WI38 (cell line): ENCODE data around the gene THBD.

Experiments
- H3K4me3 ChIP-seq: 2 replicates; pipeline ENCODE4 v1.5.1; 2011; ENCODE audit warnings: low read depth, mild to moderate bottlenecking, control low read depth, low read length
- TF ChIP-seq, protein P1 (sequence below): IDR thresholded peaks from 2 replicates; pipeline ENCODE4 v1.5.1; 2012; ENCODE audit warnings: low read depth, mild to moderate bottlenecking, control low read depth, low read length

The THBD gene

DNA sequence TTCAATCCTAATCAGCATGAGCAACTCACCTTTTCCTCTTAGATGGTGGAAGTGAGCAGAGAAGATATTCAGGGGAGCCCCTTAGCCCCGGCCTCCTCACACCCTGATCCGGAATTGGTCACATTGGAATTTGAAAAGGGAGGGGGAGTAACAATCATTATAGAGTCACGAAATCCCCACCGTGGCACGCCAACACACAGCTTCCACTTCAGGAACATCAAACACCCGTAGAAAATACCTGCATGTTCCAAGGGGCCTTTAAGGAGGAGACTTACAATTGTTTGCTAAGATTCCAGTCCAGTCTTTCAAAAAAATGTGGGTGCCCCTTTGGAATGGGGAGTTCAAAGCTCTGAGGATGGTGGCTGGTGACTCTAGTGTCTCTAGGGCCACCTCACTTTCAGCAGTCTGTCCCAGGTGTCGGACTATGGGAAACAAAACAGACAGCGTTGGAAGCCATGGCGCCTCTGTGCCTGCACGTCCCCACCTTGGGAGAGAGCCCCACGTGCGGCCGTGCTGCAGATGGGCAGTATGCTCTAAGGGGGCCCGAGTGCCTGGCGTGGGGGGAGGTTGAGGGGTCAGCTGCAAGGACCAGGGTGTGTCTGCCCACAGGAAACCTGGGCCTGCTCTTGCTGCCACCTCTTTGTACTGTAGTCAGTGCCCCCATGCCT is 34.2 kb upstream of the THBD start:
- TF ChIP-seq, protein P1, sequence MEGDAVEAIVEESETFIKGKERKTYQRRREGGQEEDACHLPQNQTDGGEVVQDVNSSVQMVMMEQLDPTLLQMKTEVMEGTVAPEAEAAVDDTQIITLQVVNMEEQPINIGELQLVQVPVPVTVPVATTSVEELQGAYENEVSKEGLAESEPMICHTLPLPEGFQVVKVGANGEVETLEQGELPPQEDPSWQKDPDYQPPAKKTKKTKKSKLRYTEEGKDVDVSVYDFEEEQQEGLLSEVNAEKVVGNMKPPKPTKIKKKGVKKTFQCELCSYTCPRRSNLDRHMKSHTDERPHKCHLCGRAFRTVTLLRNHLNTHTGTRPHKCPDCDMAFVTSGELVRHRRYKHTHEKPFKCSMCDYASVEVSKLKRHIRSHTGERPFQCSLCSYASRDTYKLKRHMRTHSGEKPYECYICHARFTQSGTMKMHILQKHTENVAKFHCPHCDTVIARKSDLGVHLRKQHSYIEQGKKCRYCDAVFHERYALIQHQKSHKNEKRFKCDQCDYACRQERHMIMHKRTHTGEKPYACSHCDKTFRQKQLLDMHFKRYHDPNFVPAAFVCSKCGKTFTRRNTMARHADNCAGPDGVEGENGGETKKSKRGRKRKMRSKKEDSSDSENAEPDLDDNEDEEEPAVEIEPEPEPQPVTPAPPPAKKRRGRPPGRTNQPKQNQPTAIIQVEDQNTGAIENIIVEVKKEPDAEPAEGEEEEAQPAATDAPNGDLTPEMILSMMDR = no peak
- no peak overlapping the region for H3K4me3 ChIP-seq

DNA sequence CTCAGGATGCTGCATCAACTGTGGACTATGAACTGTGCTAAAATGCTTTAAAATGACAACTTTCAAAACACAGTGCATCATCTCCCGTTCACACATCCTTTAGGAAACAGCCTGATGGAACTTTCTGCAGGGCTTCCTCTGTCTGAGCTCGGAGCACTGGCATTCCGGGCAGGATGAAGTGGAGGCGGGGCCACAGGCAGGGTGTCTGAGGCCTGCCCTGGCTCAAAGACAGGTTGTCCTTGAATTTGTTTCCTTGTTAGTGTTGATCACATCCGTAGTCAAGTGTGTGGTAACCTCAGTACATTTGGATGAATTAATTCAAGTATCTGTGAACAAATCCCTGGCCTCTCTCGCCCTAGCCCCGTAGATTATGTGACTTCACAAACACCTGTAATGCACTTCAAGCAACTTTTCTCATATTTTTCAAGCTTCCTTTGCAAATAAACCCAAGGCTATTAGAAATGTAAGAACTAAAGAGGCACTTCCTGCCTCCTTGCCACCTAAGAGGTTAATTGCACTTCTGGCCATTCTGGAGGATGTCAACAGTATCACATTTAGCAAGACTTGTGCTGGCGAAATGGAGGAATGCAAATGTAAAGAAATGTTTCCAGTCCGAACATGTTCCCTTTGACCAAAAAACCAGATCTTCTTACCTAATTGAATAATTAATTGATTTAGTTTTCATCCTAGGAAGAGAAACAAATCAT is 33.5 kb upstream of the THBD start:
- TF ChIP-seq, protein P1 = no peak
- no peak overlapping the region for H3K4me3 ChIP-seq

DNA sequence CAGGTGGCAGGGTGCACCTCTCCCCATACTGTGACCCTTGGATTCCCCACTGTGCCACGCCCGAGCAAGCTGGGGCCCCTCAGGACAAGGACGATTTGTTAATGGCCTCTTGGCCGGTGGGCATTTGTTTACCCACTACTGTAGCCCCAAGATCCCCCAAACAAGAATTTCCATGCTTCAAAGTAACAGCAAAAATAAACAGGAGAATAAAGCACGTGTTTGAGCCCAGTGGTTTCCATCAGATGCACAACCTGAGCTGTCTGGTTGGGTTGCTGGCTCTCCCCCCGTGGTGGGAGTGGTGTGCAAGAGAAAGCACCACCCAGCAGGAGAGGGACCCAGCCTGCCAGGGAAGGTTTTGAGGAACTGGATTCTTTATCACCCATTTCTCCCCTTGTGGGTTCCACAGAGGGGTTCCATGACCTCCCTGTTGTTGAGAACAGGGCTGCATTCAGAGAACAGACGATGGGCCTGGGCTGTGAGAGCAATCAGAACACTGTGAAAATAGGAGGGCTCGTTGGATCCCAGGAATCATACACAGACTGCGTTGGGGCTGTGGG is 31.9 kb upstream of the THBD start:
- no peak overlapping the region for H3K4me3 ChIP-seq
- TF ChIP-seq, protein P1 = no peak

DNA sequence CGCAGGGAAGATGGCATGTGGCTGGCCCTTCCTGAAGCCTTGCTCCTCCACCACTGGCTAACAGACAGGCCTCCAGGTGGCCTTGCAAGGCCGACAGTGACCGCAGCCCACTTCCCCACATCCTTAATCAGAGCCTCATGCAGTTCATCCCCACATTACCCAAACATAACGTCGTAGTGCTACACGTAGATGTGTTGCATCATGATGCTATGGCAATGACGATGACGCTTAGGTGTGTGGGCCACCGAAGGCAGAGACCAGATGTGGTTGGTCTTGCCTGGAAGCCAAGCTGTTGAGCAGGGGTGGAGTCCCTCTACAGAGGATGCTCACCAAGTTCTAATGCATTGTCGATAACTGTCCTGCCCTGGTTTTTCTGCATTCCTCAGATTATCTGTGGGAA is 31.0 kb upstream of the THBD start:
- TF ChIP-seq, protein P1 = no peak
- no peak overlapping the region for H3K4me3 ChIP-seq

DNA sequence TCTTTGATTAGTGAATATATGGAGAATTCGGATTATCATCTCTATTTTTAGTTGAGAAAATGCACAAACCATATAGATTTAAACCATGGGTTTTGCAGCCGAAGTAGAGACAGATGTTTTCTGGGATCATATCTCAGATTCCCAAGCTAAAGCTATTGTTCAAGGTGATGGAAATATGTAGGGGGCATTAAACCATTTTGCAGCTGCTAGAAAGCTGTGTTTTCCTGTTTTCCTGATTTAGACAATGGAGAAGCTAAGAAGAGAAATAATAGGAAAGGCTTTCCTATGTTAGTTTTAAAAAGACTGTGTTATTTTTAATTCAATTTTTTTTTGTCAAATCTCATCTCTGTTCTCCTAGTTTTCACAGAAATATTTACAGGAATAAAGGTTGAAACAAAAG is 30.5 kb upstream of the THBD start:
- no peak overlapping the region for H3K4me3 ChIP-seq
- TF ChIP-seq, protein P1 = no peak

DNA sequence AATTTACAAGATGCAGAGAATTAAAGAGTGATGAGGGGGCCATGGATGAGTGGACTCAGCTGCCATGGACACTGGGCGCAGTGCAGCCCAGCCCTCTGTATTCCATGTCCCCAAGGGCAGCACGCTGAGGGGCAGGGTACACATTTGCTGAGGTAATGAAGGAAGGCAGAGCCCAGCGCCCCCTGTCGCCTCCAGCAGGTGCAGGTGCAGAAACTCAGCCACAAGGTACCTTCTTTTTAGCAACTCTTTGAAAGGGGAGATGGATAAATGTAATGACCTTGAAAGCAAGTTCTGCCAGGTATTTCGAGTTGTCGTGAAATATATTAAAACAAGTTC is 29.5 kb upstream of the THBD start:
- TF ChIP-seq, protein P1 = no peak
- no peak overlapping the region for H3K4me3 ChIP-seq

DNA sequence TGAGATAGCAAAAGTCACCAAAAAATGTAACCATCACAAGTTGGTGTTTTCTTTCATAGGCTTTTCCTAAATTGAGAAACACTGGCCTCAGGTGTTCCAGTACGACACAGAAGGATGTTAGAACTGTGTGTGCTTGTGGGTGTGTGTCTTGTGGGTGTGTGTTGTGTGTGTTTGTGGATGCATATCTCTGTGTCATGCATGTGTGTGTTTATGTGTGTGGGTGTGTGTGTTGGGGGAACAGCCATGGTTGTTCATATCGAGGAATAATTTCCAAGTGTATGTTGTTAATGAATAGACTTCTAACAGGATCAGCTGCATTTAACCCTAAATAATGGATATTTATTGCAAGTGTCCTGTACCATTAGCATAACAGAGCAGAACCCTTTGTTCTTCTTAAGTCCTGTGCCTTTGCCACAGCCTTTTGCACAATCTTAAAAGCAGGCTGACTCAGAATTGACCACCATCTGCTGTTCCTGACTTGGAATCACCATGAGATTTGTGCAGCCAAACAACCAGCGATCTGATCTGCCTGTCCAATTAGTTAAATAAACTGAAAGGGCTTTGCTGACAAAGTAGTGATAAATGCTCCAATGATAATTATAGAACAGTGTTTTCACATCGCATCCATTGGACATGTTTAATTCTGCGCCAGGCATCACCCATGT is 29.0 kb upstream of the THBD start:
- TF ChIP-seq, protein P1 = no peak

More for the DNA sequence above, 29.0 kb upstream of the THBD start:
- H3K4me3 ChIP-seq = no peak overlapping the region
